GM21367 (cell line): ENCODE data around the gene ADGRL1.
"Not testable (repeated sequence)": the region's sequence is repeated elsewhere in the genome, so short reads cannot be mapped to it uniquely, and the experiment has no call there.

Experiments used
- ATAC-seq: cut with Tn5 transposase; IDR thresholded peaks from one replicate; pipeline ENCODE4 v1.9.1; 2021; ENCODE audit not compliant: unreplicated experiment

ADGRL1 gene

DNA sequence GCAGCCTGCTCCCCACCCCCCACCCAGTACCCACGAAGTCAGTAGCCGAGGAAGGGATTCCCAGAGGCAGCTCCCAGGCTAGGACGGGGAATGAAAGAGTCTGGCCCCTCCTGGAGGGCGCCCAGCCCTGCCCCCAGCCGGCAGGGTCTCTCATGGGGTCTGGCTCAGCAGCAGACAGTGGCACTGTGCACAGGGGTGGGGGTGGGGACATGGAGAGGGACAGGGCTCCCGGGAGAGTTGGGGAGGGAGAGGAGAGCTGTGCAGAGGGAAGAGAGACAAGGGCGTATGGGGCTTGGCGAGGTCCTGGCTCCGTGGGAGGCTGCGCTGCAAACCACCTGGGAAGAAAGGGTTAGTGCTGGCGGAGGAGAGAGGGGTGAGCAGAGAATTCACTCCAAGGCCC is 41.9 kb downstream of the ADGRL1 start:
- ATAC-seq, result no peak

DNA sequence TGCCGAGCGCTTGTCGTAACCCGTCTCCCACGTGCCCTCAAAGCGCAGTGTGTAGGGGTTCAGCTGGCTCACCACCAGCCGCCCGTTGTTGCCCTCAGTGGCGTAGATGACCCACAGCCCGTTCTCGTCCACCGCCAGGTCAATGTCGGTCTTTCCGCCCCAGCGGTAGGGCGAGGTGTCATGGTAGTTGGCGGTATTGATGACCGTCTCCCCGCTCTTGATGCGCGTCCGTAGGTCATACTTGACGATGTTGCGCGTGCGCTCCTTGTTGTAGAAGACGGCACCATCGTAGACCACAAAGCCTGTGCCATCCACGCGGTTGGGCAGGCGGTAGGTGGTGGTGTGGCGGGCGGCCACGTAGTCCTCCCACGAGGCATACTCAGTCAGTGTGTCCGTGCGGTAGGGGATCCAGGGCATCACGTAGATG is 43.1 kb downstream of the ADGRL1 start:
- ATAC-seq, result no peak

DNA sequence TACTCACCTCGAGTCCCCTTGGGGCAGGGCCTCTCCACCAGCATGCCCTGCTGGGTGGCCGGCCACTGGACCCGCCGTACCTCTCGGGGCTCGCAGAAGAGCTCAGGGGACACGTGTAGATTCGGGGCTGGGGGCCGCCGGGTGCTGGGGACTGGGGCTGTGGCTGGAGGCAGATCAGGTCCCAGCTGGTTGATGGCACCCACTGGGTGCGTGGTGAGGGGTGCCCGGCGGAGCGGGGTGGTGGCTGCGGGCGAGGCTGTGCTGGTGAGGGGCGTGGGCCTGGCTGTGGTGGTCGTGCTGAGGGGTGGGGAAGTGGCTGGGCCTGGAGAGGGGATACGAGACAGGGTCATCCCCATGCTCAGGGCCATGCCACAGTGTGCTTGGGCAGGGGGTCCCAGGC is 44.7 kb downstream of the ADGRL1 start:
- ATAC-seq, result no peak

DNA sequence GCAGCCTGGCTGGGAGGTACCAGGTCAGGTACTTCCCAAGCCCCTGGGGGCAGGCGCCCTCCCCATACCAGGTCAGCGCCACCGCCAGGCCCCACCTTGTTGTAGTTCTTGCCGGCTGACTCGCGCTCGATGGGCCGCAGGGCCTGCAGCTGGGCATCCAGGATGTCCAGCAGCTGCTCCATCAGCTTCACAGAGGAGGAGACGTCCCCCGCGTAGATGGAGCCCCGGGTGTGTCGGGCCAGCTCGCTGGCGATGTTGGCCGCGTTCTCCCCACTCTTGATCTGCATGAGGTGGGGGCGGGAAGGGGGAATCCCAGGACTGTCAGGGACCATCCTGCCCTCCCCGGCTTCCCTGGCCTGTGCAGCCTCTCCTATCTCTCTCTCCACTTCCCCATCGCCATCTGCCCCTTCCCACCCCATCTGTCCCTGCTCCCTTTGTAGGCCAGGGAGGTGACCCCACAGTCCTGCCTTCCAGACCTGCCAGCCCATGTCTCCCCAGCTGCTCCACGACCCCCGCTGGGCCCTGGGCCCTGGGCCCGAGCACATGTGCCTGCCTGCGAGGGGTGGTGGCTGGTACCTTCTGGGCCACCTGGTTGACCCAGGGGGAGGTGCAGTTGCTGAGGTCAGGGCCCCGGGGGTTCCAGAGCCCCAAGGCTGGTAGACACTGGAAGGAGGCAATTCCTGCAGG is 45.8 kb downstream of the ADGRL1 start:
- no peak for ATAC-seq

DNA sequence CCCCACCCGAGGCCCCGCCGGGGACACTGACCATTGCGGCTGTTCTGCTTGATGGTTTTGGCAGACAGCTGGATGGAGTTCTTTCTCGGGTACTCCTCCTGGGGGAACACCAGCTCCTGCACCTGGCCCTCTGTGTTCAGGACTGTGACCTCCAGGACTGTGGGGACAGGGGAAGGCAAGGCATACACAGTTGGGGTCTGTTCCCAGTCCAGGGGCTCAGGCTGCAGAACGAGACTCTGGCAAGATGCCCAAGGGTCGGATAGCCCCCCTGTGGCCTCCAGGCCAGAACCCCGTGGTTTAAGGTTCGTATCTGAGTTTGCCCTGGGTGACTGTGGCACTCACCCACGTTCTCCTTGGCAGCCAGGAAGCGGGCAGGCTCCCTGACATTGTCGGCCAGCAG is 46.9 kb downstream of the ADGRL1 start:
- no peak for ATAC-seq

DNA sequence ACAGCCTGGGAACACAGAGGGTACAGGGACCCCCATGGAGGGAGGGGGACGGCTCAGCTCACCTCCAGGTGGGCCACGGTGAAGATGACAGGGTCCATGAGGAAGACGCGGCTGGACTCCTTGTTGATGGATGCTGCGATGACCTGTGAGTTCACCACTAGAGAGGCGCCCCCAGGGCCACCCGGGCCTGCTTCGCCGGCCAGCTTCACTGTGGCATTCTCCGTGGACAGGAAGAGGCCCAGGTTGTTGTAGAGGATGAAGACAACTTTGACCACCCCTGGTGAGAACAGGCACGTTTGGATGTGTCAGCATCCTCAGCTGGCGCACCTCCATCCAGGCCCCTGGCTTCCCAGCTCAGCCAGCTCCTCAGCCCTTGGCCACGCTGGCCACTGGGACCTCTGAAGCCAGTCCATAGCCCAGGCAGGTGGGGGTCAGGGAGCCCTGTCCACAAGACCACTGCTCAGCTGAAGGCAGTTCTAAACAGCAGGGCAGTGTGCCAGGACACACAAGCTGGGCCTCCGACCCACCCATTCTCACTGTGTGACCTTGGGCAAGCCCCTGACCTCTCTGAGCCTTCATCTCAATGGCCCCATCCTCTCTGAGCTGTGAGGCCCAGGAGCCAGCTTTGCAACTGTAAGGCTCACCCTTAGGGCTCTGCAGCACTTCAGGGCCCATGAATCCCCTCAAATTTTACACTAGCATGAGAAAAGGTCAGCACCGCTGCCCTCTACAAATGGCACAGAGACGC is 47.5 kb downstream of the ADGRL1 start:
- ATAC-seq, result no peak

DNA sequence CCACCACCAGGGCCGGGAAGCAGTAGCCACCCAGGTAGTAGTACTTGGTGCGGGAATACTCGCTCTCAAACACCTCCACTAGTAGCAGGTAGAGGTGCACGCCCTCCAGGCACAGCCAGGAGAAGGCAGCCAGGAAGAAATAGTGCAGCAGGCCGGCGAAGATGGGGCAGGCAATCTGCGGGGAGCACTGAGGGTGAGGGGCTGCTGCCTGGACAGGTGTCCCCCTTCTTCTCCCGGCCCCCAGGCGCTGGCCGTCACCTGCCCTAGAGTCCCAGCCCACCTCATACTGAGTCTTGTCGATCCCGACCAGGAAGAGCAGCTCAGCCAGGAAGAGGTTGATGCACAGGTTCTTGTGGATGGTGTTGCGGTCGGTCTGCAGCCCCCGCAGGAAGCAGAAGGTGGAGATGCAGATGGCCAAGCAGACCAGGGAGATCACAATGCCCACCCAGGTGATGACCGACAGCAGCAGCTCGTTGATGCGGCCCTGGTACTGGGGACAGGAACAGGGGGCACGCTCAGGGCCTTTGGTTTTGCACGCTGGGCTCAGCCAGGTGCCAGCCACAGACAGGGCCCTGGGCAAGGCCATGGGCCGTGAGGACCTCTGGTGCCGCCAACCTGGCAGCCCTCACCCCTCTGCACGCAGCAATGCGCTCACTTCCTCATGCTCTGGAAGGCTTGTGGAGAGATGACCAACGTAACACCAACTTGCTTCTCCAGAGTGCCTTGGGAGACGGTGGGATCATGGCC is 48.8 kb downstream of the ADGRL1 start:
- no peak for ATAC-seq

DNA sequence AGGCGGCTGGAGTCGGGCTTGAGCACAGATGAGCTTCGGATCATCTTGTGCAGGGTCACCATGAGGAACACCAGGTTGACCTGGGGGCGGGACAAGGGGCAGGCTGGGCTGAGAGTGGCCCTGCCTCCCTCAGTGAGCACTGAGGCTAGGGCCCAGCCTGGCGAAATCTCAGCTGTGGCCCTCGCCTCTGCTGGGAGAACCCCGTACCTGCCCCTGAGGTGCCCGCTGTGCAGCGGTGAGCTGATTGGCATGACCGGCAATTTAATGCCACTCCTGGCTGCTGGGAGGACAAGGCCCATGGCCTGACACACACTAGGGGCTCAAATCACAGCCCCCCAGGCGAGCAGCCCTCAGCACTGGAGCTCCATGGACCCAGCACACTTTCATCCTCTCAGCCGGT is 49.8 kb downstream of the ADGRL1 start:
- no peak for ATAC-seq

DNA sequence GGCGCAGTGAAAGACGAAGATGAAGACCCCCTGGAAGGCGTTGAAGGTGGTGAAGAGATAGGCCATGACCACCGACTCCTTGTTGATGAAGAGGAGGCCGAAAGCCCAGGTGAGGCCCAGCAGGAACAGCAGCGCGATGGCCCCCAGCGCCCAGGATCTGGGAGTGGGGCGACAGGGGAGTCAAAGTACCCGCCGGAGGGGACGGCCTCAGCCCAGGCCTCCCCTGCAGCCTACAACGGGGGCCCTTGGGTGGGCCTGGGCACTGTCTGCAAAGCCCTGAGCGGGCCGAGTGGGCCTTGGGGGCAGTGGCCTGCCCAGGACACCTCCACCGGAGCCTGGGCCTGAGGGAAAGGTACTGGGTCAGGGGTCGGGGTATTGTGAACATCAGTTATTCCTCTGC is 50.6 kb downstream of the ADGRL1 start:
- ATAC-seq, result no peak

DNA sequence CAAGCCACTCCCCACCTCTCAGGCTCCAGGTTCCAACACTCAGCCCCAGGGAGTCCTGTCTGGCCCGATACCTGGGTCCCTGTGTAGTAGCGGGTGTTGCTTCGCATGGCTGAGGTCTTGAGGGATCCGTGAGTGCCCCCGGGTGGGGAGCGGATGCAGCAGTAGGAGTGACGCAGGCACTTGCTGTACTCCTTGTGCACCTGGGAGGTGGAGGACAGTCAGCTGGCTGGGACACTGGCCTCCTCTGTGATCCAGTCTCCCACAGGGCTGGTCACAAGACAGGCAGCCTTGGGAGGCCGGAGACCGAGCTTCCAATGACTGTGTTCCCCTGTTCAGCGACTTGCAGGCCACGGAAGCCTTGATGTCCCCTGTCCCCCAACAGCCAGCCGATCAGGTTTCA is 53.3 kb downstream of the ADGRL1 start:
- no peak for ATAC-seq

DNA sequence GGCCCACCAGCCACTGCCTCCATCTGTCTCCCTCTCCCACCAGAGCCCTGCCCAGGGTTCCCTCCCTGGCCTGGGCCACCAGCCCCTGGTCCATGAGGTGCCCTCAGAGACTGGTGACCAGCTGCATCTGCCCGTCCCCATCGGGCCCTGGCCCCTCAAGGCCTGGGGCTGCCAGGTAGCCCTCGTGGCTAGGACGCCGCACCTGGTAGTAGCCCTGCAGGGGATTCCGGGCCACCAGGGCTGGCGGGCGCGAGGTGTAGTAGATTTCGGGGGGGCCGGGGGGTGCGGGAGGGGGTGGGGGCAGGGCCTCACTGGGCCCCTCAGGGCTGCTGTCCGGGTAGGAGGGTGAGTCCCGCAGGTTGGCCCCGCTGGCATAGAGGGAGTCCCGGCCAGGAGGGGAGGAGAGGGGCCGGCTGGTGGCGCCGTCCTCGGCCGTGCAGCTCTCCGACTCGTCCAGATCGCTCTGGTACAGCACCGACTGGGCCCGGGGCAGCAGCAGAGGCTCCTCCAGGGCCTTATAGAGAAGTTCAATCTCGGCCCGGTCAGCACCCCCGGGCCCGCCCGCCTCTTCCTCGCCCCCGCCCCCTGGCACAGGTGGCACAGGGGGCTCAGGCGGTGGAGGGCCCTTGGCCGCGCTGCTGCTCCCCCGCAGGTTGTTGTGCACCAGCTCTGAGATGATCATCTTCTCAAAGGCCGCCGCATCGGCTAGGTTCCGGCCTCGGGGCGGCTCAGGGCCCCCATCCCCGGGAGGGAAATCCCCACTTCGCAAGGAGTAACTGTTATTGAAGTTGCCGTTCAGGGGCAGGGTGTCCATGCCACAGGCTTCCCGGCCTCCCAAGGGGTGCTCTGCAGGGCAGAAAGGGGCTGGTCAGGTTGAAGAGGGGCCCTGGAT is 55.0 kb downstream of the ADGRL1 start:
- ATAC-seq, result no peak

DNA sequence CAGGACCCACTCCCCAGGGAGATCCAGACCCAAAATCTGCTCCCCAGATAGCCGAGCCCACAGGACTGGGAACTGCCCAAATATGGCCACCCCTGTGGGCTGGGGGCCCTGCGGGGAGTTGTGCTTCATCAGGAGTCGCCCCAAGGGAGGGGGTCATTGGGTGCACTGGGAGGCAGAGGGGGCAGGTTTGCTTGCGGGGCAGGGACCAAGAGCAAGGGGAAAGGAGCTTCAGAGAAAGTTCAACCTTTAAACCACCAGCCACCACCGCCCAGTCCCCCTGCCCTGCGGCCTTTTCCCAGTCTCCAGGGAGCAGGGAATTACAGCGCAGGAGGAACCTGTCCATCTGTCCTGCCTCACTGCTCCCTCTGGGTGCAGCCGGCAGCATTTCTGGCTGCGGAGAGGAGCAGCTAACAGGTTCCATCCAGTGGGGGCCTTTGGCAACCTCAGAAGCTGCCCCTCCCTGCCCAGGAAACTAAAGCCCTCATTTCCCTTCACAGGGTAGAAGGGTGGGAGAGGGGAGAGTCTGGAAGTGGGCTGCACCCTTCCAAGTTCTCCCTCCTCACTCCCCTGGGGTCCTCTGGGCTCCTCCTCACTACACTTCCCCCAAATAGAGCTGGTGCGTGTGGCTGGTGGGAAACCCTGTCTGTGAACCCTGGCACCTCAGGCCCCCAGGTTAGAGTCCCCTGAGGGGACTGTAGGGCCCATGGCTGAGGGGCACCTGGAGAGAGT is 55.8 kb downstream of the ADGRL1 start:
- ATAC-seq, result no peak

DNA sequence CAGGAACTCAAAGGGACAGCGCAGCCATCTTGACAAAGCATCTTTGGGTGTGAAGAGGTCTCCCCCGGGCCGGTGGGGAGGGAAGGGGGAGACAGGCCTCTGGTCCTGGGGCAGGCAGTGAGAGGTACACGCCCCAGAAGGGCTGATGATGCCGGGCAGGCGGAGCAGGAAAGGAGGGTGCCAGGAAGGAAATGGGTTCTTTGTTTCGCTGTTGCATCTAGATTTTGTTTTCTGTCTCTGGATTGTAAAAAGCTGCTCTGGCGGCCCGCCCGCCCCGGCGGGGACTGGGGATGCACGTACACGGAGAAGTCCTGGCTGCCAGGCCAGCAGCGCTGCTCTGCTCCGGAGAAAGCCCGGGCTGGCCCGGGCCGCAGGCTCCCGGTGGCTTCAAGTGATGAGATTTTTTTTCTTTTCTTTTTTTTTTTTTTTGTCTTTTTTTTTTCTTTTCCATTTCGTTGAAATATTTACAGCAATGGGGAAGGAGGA is 56.4 kb downstream of the ADGRL1 start:
- no peak for ATAC-seq

DNA sequence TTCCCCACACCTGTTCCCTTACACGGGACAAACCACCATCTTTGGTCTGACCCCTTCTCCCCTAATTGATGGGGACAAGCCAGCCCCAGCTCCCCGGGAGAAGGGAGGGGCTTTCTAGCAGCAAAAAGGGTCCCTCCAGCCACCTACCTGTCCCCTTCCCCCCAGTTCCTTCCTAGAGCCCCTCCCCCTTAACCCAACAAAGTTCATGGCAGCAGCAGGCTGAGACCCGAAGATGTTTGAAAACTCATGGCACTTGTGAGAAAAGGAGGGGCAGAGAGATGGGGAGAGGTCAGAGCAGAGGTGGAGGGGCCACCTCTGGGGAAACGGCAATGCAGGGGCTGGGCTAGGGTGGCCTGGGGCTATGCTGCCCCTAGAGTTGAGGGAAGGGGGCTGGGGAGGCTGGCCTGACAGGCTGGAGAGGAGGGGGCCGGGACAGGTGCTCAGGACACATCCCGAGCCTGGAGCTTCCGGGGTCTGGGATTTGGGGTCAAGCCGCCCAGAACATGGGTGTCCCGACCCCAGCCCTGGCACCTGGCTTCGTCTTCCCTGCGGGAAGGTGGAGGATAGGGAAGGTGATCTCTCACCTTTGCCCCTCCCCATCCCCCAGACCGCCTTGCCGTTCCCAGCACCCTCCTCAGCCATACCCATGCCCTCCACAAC is 57.1 kb downstream of the ADGRL1 start:
- no peak for ATAC-seq

DNA sequence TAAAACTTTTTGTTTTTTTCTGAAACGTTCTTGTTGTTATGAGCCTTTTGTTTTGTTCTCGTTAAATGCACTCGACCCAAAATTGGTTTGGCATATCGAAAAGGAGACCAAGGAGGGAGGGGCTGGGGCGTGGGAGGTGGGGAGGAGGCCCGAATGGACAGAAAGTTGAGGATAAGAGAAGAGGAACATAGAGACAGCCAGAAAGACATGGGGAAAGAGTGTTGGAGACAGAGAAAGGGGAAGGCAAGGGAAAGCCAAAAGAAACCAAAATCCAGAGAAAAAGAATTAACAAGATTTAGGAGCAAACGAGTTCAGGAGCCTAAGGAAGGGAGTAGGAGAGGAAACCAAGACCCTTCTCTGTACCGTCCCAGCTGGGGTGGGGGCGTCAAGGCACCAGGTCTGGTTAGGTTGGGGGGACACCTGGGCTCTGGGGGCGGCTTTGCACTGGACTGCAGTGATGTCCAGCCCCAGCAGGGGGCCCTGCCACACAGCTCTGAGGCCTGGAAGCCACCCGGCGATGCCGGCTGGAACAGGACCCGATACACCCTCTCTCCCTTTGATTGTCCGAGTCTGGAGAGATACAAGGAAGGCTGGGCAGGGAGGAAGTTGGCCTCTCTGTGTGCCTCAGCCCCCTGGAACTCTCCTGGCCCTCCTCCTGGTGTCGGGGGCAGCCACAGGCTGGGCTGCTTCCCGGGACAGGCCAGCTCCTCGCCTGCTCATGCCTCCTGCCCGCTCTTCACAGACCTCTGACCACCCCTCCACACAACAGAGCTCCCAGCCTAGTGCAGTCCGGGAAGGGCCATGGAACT is 58.0 kb downstream of the ADGRL1 start:
- no peak for ATAC-seq

DNA sequence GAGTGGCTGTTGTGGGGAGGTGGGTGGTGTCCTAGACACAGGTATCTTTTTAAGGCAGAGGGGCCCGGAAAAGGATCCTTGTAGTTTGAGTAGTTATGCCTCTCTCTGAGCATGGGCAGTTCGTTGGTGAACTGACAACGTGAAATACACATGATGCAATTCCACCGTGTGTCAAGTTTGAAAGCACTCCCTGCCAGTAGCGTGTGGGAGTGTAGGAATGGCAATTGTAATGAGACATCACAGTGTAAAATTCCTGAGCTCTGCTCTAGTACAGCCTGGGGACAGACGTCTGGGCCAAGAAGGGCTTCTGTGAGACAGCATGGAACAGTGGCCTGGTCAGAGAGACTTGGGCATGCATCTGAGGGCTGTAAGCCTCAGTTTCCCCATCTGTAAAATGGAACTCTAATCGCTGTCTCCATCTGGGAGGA is 59.2 kb downstream of the ADGRL1 start:
- ATAC-seq, result no peak

DNA sequence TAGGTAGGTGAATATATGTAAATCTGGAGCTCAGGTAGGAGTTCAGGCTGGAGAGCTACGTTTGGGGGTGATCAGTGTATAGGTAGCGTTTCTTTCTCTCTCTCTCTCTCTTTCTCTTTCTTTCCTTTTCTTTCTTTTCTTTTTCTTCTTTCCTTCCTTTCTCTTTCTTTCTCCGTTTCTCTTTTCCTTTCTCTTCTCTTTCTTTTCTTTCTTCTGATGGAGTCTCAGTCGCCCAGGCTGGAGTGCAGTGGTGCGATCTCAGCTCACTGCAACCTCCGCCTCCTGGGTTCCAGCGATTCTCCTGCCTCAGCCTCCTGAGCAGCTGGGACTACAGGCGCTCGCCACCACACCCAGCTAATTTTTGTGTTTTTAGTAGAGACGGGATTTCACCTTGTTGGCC is 59.8 kb downstream of the ADGRL1 start:
- not testable (repeated sequence) for ATAC-seq

DNA sequence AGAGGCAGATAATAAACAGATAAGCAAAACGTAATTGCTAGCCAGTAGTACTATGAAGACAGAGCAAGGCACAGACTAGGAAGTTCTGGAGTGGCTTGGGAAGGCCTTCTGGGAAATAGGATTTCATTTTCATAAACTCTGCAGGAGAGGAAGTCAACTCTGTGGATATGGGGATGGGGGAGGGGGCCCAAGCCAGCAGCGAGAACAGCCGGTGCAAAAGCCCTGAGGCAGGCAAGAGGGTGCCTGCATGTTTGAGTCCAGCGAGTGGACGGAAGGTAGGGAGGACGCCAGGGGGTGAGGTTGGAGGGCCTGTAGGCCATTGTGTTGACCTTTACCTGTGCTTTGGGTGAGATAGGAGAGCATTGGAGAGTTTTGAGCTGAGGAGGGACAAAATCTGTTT is 60.6 kb downstream of the ADGRL1 start:
- no peak for ATAC-seq
